AG20443 (cell line): ENCODE results near the gene RAB21.
"Not testable (repeated sequence)": the region's sequence is repeated elsewhere in the genome, so short reads cannot be mapped to it uniquely, and the experiment has no call there.

Source experiments
- DNase-seq: peaks from one replicate; pipeline ENCODE4 v3.0.0; 2012; ENCODE audit warnings: low spot score, mixed read lengths

RAB21 gene

DNA sequence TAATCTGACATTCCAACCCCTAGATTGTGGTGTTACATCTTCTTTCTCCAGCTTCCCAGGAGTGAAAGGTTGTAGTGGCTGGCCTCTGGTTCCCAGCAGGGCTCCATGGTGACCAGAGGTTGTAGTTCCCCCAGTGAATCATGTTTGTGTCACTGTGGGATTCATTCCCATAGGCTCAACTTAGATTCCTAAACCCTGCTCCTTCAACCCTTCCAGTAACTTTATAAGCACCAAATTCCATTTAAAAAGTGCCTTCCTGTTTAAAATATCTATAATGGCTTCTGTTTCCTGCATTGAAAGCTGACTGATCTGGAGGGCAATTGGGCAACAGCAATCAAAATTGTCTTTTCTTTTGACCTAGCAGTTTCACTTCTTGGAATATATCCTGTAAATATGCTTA is 44.4 kb downstream of the RAB21 start:
- DNase-seq = peak; percentile 52

GRCh38 chr12:71800177-71800576 is 45.5 kb downstream of the RAB21 start:
- DNase-seq = no peak

DNA sequence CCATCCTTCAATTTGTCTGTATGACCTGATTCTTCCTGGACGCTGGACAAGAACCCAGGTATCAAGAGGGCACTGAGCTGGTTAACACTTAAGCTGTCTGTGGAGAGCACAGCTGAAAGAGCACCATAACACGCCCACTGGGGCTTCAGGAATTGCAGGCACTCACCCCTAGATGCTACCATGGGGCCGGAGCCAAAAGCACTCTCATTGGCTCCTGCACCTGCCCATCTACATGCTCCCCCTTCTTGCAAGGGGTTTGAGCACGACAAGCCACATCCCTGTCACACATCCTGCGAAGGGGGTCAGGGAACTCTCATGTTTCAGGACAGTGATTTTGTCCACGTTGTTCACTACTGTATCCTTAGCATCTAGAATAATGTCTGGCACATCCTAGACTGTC is 49.8 kb downstream of the RAB21 start:
- no peak for DNase-seq

GRCh38 chr12:71810921-71811320 is 56.3 kb downstream of the RAB21 start:
- DNase-seq = no peak

- DNase-seq = not testable (repeated sequence)
Observed at GRCh38 chr12:71815242-71815641, 60.6 kb downstream of the RAB21 start.

DNA sequence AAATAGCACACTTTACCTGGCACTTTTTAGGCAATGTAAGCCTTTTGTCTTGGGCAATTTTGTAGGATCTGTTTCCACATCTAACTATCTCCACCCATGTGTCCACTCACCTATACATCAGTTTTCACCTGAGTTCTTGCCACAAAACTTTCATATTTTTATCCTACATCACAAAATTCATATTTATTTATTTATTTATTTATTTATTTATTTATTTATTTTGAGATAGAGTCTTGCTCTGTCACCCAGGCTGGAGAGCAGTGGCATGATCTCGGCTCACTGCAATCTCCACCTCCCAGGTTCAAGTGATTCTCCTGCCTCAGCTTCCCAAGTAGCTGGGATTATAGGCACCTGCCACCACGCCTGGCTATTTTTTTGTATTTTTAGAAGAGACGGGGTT is 67.4 kb downstream of the RAB21 start:
- DNase-seq = not testable (repeated sequence)

- DNase-seq = no peak
Observed at GRCh38 chr12:71828813-71829212, 74.2 kb downstream of the RAB21 start.

DNA sequence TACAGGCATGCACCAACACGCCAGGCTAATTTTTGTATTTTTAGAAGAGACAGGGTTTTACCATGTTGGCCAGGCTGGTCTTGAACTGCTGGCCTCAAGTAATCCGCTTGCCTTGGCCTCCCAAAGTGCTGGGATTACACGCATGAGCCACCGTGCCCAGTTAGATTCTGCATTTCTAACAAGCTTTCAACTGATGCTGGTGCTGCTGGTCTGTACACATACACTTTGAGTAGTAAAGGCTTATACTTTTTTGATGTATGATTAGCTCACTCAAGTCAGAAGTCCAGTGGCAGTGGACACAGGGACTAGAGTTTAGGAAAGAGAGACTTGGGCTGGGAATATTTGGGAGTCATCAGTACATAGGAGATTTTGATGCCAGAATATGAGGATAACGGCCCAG is 82.7 kb downstream of the RAB21 start:
- no peak for DNase-seq

- DNase-seq = no peak
Observed at GRCh38 chr12:71838231-71838630, 83.6 kb downstream of the RAB21 start.

DNA sequence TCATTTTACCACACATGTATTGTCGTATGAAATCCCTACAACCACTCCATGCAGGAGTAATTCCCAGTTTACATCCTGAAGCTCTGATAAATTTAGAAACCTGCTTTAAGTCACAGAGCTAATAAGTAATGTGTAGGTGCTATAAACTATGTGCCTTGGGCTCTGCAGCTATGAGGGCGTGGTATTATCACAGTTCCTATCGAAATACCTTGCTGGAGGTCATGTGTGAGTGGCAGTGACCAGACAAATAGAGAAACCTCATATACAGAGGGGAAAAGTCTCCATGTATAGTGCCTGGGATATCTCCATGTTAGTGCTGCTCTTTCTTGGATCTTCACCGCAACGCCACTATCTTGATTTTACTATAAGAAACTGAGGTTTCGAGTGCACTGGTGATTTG is 84.0 kb downstream of the RAB21 start:
- DNase-seq = no peak

- peak; percentile 53 for DNase-seq
Observed at GRCh38 chr12:71840231-71840847, 85.7 kb downstream of the RAB21 start.

DNA sequence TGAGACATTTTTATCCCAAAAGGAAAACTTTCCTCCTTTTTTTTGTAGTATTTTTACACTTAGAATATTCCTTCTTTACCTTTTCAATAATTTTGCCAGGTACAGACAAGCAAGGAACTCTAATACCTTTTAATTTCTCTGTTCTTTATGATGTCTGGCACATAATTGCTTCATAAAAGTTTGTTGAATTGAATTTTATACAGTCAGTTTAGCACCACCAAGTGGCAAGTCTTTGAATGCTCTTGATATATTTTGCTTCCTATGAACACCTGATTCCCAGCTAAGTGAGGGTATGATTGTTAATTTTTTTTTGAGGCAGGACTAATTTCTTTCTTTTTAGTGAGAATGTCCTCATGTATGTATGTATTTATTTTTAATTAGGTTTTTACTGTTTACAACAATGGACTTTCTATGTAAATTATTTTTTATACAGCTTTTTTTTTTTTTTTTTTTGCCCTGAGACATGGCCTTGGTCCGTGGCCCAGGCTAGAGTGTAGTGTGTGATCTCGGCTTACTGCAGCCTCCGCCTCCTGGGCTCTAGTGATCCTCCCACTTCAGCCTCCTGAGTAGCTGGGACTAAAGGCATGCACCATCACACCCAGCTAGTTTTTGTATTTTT is 91.8 kb downstream of the RAB21 start:
- DNase-seq = peak; percentile 32

DNA sequence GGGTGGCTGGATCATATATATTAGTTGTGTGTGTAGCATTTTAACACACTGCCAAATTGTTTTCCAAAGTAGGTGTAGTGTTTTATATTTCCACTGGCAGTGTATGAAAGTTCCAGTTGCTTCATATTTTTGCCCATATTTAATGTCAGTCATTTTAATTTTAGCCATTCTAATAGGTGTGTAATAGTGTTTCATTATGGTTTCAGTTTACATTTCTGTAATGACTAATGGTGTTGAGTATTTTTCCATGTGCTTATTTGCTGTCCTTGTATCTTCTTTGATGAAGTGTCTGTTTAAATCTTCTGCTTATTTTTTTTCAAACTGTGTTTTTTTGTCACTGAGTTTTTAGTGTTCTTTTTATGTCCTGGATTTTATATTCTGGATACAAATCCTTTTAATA is 93.5 kb downstream of the RAB21 start:
- DNase-seq = no peak

- DNase-seq = no peak
Observed at GRCh38 chr12:71849109-71849851, 94.6 kb downstream of the RAB21 start.
